Left lobe of liver (tissue), 2 donors: ENCODE results near the gene CHAC1. TPM values are rescaled to one million over a fixed set of nuclear protein-coding genes. Genes with fewer than 3 reads are reported as not detected.
A peak's percentile ranks its signal among the peaks of the same experiment; 100 is the strongest.

Experiments
- ATAC-seq: fragments of 200-7000 bp; cut with Tn5 transposase; one replicate; pipeline ENCODE4 v1.9.1; 2020; ENCODE audit warnings: mild to moderate bottlenecking, moderate library complexity
- DNase-seq: peaks from one replicate; pipeline ENCODE4 v3.0.0-alpha.2; 2020; ENCODE audit warnings: low spot score
- total RNA-seq: library from RNA; stranded (reverse); gene quantifications from one replicate; pipeline ENCODE4 v1.2.1, GENCODE V29; 2021
- donor health status: DM: no; HTN: no; CAD: no; lungs with moderate emphysema.
- donor health status: DM: no; HTN: yes; CAD: no.

CHAC1 gene, protein sequence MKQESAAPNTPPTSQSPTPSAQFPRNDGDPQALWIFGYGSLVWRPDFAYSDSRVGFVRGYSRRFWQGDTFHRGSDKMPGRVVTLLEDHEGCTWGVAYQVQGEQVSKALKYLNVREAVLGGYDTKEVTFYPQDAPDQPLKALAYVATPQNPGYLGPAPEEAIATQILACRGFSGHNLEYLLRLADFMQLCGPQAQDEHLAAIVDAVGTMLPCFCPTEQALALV
- 1.1 TPM for total RNA-seq

GRCh38 chr15:40952901-40953712 lies at the start of gene CHAC1:
CHAC1 (plus strand) TSS chr15:40953471; CDS start chr15:40953584, 113 bp downstream.
- ATAC-seq, result peak; percentile 83
- peak; percentile 99 for DNase-seq

- DNase-seq (peak; percentile 74), ATAC-seq (peak; percentile 2)
Measured at GRCh38 chr15:40904552-40905201, 48.6 kb upstream of the CHAC1 start.

DNA sequence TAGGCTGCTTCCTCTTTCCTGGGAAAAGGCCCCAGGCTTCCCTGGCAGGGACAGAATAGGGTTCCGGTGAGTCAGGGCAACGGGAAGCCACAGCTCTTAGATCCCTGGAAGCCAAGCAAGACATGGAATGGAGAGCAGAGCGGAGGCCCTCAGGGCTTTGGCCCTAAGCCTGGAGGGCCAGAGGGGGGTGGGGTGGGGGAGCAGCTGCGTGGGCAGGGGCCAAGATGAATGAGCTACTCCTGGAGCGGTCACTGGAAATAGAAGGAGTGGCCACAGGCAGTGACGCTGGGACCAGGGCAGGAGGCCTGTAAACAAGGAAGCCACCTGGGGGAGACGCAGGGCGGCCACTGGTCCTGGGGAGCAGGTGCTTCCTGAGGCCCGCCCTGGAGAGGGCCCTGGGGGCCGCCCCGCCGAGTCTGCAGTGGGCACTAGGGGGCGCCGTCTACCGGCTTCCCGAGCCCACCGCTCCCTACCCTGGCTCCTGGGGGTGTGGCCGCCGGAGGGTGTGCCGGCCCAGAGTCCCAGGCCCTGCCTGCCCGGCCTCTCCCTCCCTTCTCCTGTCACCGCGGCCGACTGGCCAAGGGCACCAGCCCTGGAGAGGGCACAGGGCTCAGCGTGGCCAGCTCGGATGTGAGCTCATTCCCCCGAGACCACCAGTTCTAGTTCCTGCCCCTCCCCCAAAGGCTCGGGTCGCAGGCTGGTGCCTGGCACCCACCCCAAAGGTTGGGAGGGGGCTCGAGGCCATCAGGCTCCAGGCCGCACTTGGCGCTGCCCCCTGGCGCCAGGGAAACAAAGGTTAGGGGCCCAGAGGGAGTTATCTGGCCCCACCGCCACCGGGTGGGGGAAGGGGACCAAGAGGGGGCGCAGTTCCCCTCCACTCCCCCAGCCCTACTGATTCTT lies 46.9 kb upstream of the CHAC1 start:
- ATAC-seq (peak; percentile 71), DNase-seq (peak; percentile 88)

- peak; percentile 32 for ATAC-seq
Measured at GRCh38 chr15:40906991-40907802, 46.1 kb upstream of the CHAC1 start.

GRCh38 chr15:40908095-40908494 lies 45.2 kb upstream of the CHAC1 start:
- ATAC-seq (peak; percentile 8), DNase-seq (peak; percentile 74)

More at GRCh38 chr15:40906991-40907802, 46.1 kb upstream of the CHAC1 start:
- peak; percentile 78 for DNase-seq

DNA sequence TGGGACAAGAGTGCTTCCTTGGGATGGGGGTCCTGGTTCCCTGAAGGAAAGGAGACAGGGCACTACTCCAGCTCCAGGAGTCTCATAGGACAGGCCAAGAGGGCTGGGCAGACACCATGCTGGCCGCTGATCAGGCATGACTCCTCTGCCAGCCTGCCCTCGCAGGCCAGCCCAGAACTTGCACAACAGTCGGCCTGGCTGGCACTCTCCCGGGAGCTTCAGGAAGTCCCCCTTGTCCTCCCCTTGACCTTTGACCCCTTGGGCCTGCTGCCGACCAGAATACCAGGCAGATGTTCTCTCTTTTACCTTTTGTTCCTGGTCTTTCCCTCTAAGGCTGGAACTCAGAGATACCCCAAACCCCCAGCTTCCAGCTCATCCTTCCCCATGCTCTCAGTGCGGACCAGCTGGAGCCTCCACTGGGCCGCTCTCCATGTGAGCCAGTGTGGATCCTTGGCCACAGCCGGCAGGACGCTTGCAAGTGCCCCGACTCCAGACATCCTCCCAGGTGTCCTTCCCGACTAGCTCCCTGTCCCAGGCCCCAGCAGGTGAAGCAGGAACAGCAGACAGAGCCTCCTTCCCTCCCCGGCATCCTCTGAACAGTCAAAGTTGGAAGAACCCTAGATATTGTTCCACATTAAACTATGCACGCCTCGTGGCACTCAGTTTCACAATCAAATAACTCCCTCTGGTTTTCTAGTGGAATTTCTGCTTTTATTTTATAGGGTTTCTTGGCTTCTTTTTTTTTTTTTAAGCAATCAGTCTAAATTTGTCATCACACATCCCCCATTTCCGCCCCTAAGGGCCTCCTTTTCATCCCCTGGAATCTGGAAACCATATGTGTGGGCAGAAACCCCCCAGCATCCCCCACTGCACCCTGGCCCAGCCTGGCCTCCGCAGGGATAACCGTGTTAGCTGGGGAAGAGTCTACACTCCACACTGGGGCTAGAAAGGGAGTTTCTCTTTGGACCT lies 43.3 kb upstream of the CHAC1 start:
- DNase-seq (peak; percentile 96), ATAC-seq (peak; percentile 59)

DNA sequence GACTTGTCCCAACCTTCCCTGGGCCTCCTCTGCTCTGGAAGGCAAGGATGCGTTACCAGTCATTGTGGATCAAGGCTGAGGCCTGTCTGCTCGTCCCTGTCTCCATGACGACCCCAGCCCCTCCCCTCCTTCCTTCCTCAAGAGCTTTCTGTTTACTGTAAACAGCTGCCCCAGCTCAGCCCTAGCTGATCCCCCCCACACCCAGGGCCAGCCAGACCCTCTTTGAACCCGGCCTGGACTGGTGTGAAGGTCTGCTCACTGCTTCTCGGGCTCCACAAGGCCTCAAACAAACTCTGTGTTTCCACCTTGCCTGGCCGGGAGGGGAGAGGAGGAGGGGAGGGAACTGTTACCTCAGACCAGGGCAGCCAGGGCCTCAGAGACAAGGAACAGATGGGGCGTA lies 42.1 kb upstream of the CHAC1 start:
- ATAC-seq (no peak), DNase-seq (no peak)

- ATAC-seq (peak; percentile 2), DNase-seq (no peak)
Measured at GRCh38 chr15:40911693-40912092, 41.6 kb upstream of the CHAC1 start.

DNA sequence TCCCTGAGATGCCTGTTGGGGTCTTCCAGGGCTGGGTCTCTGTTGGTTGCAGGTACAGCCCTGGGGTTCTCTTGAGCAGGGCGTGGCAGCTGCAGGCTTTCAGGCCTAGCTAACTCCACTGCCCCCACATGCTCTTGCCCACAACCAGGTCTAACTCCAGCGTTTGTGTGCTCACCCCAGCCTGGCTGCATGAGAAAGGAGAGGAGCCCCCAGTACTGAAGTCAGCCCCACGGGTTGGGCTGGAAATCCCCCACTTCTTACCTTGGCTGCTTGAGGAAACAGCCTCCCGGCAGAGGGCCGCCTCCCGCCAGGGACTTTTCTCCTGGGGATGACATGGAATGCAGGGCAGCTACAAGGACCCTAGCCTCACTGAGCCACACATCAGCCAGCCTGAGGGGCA lies 40.8 kb upstream of the CHAC1 start:
- no peak for DNase-seq
- no peak for ATAC-seq

DNA sequence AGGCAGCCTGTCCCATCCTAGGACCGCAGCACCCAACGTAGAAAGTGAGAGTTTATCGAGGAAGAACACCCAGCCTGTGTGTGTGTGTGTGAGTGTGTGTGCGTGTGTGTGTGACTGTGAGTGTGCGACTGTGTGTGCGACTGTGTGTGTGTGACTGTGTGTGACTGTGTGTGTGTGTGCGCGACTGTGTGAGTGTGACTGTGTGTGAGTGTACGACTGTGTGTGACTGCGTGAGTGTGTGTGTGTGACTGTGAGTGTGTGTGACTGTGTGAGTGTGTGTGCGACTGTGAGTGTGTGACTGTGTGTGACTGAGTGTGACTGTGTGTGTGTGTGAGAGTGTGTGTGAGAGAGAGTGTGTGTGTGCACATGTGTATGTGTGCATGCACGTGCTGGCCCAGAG lies 39.3 kb upstream of the CHAC1 start:
- ATAC-seq (no peak), DNase-seq (no peak)

- no peak for ATAC-seq
Measured at GRCh38 chr15:40914486-40914885, 38.8 kb upstream of the CHAC1 start.

DNA sequence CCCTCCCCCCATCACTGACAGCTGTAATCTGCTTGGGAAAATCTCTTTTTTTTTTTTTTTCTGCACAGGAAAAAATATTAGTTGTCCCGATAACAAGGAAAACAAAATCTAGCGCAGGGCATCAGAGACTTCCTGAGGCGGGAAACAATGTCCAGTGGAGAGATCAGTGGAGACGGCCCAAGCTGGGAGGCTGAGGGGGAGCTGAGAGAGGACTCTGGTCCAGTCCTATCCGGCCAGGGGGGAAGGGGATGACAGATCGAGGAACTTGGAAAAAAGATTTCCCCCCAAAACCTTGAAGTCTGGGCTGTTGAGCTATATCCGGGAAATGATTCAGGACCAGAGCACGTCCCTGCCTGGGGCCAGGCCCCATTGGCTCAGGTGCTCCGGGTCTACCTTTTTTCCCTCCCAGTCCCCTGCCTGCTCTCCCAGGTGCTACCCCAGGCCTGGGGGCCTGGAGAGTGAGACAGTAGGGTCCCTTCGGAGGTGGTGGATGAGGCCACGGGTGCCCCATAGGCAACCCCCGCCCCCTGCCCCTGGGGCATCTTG lies 38.1 kb upstream of the CHAC1 start:
- DNase-seq (no peak), ATAC-seq (peak; percentile 30)

More at GRCh38 chr15:40914486-40914885, 38.8 kb upstream of the CHAC1 start:
- DNase-seq, result no peak

DNA sequence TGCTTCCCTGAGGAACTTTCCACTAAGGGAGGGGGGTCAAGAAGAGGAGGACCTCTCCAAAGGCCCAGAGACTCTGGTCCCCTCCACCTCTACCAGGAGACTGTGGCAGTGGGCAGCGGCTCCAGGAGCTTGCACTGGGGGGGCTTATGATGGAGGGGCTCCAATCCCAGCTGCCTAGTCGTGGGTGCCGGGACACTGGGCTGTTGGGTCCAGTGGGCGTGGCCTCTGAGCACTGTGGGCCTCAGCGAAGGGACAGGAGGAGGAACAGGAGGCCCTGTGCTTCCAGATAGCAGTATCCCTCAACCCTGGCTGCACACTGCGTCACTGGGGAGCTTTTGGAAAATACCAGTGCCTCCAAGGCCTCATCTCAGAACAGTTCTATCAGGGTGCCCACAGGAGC lies 37.6 kb upstream of the CHAC1 start:
- ATAC-seq (peak; percentile 22), DNase-seq (no peak)

GRCh38 chr15:40917585-40917984 lies 35.7 kb upstream of the CHAC1 start:
- no peak for ATAC-seq
- no peak for DNase-seq

- DNase-seq, result no peak
Measured at GRCh38 chr15:40918146-40918798, 35.0 kb upstream of the CHAC1 start.

GRCh38 chr15:40918799-40919392 lies 34.4 kb upstream of the CHAC1 start:
- no peak for ATAC-seq
- DNase-seq, result no peak

More at GRCh38 chr15:40918146-40918798, 35.0 kb upstream of the CHAC1 start:
- peak; percentile 7 for ATAC-seq

DNA sequence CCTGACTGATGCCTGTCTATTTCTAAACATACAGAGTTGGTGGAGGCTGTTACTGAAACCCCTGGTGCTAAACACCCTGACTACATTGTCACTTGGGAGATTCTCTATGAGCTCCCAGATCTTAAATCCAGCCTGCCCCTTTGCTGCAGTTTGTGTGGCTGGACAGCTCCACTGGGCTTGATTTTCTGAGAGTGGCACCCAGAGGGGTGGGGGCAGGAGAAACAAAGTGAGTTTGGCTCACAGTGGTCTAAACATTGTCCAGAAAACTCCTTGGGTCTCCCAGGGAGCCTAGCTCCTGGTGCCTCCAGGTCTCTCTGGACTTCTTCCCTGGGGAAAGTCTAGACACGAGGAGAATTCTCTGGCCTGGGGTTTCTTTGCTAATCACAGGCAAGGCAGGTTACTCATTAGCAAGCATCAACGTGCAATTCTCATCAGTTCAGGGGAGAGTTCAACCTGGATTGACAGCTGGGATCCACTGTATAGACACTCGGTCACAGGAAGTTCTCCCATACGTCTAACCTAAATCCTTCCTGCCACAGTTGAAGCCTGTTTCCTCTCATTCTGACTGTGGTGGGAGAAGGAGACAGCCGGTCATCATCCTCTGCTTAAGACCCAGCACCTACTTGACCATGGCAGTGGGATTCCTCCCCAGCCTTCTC lies 31.2 kb upstream of the CHAC1 start:
- DNase-seq, result no peak
- peak; percentile 18 for ATAC-seq
